Measurements from ENCODE around the gene GIMAP1.
"Not testable (repeated sequence)": the region's sequence is repeated elsewhere in the genome, so short reads cannot be mapped to it uniquely, and the experiment has no call there.

GIMAP1 gene

DNA sequence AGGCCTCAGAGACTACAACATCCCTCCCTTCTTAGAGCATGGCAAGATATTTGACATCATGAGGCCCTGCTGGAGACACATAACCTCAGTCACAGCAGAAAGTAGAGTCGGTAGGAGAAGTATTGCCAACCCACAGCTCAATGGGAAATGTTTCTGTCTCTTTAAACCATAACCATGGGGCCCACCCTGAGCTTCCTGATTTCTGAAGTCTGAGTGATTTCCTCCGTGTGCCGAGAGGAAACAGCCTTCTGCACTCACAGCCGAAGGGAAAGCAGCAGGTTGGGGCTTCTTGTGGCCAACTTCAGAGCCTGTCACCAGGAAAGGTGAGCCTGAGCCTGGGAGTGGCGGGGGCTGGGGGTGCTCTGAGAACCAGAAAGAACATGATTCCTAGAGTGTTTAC is at the start of gene GIMAP1:
GIMAP1 (plus strand) TSS at position 246 of the 400 bp plus-strand sequence. CDS start 2,435 bp downstream, outside the sequence.
- DNase-seq (ENCODE audit: low read depth) = no peak

DNA sequence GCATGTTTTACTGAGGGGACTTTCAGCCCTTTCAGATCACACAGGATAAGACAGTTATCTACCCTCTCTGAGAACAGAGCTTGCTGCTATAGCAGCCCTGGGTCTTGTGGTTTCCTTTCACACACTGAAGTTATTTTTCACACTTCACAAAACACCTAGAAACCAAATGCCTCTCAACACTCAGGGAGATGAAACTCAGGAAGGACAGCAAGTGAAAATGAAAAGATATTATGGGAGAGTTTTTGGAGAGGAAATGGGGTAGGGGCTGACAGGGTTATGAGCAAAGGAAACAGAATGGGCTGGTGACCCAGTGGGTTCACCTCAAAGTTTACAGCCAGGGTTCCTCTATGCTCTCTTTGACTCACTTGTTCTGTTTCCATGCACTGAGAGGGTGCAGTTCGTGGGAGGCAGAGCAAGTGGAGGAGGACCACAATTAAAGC is 47.9 kb upstream of the GIMAP1 start:
- DNase-seq (ENCODE audit: low read depth) = no peak

DNA sequence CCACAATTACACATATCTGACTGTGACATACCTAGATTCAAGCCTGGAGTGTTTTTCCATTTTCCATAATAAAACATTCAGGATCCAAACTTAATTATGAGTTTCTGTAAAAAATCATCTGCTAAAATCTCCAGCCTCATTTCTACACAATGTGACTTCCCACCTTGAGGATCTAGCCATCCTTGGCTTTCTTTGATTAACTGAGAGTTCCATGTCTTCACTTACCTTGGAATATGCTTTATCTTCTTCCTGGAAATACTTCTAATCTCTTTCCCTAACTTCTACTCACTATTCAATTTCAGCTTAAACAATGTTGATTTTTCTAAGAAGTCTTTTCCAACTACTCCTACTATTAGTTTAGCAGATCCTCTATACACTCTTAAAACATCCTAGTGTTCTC is 47.4 kb upstream of the GIMAP1 start:
- no peak for DNase-seq (ENCODE audit: low read depth)

DNA sequence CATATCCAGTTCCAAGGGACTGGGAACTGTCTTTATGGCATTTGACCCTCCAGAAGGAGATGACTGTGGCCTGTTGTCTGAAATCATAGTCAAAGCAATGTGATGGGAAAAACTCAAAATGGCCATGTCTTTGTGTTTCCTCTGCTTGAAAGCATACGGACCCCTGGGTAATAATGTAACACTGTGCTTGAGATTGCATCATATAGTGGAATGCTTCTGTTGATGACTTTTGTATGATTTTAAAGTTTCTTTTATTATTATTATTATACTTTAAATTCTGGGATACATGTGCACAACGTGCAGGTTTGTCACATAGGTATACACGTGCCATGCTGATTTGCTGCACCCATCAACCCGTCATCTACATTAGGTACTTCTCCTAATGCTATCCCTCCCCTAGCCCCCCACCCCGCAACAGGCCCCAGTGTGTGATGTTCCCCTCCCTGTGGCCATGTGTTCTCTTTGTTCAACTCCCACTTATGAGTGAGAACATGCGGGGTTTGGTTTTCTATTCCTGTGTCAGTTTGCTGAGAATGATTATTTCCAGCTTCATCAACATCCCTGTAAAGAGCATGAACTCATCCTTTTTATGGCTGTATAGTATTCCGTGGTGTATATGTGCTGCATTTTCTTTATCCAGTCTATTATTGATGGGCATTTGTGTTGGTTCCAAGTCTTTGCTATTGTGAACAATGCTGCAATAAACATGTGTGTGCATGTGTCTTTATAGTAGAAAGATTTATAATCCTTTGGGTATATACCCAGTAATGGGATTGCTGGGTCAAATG is 44.4 kb upstream of the GIMAP1 start:
- DNase-seq (ENCODE audit: low read depth) = not testable (repeated sequence)

DNA sequence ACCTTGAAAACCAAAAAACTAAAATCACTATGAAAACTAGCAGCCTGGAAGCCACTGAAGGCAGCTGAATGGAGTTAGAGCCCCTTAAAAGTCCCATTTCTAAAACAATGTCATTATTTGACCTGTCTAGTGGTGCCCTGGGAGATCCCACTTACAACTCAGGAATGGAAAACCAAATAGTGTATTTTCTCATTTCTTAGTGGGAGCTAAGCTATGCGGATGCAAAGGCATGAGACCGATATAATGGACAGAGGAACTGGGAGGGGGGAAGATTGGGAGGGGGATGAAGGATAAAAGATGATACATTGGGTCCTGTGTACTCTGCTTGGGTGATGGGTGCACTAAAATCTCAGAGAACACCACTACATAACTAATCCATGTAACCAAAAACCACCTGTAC is 40.7 kb upstream of the GIMAP1 start:
- no peak for DNase-seq (ENCODE audit: low read depth)

DNA sequence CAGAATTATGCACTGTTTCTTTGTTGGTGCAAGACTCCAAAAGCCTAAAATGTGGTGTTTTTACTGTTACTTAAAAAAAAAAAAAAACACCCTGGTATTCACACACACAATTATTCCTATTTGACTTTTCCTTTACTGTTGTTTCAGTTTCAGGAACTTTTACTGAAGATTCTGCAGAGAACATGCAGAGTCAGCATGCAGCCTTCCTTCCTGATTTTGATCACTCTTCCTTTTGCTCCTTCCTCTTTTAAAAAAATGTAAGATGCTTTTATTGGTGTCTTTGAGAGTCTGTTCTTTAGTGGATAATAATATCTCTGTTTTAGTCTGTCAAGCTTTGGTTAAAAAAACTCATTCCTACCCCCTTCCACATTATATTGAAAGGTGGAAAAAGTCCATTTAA is 40.1 kb upstream of the GIMAP1 start:
- DNase-seq (ENCODE audit: low read depth) = not testable (repeated sequence)

DNA sequence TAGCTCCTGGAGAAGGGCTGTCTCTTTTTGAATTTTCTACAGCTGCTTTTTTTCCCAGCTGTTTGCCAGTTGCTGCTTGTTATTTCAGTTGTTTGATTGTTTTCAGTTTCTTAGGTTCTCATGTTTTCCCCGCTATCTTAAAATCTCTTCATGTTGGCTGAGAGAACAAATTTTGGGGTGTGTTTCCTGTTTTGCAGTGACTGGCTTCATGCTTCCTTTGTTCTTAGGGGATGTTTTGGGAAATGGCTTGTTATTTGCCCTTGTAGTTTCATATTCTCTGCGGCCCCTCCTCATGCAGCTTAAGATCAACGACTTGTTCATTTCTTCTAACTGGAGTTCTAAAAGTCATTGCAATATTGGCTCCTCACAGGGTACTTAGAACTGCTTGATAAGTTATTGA is 39.6 kb upstream of the GIMAP1 start:
- DNase-seq (ENCODE audit: low read depth) = not testable (repeated sequence)

DNA sequence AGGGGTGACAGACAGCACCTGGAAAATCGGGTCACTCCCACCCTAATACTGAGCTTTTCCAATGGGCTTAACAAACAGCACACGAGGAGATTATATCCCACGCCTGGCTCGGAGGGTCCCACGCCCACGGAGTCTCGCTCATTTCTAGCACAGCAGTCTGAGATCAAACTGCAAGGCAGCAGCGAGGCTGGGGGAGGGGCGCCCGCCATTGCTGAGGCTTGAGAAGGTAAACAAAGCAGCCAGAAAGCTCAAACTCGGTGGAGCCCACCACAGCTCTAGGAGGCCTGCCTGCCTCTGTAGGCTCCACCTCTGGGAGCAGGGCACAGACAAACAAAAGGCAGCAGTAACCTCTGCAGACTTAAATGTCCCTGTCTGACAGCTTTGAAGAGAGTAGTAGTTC is 37.8 kb upstream of the GIMAP1 start:
- DNase-seq (ENCODE audit: low read depth) = not testable (repeated sequence)

DNA sequence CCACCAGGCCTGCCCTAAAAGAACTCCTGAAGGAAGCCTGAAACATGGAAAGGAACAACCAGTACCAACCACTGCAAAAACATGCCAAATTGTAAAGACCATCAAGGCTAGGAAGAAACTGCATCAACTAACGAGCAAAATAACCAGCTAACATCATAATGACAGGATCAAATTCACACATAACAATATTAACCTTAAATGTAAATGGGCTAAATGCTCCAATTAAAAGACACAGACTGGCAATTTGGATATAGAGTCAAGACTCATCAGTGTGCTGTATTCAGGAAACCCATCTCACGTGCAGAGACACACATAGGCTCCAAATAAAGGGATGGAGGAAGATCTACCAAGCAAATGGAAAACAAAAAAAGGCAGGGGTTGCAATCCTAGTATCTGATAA is 36.0 kb upstream of the GIMAP1 start:
- DNase-seq (ENCODE audit: low read depth) = not testable (repeated sequence)

DNA sequence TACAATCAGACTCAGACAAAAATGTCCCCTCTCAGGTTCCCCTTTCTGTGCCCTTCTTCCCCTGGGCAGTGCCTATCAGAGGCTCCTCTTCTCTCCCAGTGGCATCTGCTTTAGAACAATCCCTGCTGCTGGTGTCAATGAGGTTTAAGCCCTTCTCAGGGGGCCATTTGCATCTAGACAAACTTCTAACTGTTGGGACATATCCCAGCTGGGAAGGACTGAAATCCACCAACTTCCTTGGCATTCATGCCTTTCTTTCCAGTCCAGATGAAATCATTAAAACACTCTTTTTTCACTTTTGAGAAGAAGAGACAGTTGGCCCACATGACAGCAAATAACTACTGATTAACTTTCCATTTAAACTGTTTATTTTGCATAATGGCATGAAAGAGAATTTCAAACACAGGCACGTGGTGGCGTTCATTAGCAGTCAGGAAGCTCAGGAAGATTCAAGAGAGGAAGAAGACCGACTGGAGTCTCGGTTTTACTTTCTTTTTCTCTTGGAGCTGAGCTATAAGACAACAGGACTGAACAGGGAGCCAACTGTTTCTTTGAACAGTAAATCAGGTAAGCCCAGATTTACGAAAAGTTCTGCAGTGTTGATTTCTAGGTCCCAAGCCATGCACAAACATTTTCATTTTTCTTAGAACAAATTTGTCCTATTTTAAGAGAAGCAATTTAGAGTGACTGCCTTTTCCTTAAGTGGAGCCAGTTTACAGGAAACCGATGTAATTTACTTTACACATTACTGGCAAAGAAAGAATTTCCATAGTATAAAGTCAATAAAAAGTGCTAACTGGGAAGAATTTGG is 31.0 kb upstream of the GIMAP1 start, which contains the start of gene GIMAP2:
GIMAP2 (plus strand) TSS at position 488 of the 811 bp plus-strand sequence. CDS start 1,354 bp downstream, outside the sequence.
- peak; percentile 5 for DNase-seq (ENCODE audit: low read depth)

DNA sequence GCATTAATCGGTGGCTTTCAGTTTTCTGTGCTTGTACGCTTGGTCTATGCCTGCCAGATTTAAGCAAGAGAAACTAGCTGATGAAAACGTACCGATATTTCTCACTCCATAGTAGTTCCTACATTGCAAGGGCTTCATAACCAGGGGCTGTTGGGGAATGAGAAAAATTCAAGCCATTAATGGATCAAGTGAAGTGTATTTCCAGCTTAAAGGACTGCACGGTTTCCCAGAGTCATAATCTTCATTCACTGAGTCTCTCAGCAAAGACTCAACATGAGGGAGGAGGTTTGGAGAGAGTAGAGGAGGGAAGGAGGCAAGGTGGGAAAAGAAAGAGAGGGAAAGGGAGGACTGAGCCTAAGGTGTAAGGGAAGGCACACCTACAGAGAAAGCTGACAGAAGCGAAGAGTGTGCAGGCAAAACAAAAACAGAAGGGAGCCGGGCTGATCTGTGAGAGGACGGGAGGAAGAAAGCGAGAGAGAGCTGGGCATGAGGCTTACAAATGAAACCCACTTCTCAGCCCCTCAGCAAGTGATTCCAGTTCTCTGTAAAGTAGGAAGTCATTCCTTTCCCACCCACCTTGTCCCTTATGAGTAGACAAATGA is 30.3 kb upstream of the GIMAP1 start:
- DNase-seq (ENCODE audit: low read depth) = no peak

DNA sequence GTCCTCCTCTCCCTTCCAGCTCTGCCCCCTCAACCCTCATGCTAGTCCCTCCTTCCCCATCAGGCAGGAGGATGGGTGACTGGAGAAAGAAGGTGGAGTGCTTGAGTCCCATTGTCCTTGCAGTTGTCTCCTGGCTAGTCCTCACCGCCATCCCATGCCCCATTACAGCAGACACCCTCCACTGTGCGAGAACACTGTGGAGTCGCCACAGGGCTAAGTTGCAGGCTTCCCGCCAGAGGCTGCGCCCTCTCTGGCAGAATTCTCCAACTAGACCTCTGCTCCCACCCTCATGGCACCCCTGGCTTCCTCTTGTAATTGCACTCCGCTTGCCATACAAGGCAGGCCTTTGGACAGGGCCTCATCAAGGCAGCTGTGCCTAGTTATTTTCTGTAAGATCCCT is 27.8 kb upstream of the GIMAP1 start:
- DNase-seq (ENCODE audit: low read depth) = no peak

DNA sequence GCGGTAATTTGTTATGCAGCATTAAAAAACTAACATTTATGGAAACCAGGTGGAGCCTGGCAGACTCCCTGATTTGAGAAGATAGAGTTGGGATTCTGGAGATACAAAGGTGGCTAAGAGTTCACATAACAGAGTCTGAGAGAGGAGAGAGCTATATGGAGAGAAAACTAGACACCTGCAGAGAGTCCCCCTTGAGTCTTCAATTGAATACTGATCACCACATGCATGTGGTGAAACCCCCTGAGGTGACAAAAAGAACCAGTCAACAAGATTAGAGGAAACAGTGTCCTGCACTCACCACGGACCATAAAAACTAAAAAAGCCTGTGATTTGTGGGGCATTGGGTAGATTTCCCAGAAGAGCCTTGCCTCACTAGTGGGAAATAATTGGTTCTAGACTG is 20.8 kb upstream of the GIMAP1 start:
- no peak for DNase-seq (ENCODE audit: low read depth)

DNA sequence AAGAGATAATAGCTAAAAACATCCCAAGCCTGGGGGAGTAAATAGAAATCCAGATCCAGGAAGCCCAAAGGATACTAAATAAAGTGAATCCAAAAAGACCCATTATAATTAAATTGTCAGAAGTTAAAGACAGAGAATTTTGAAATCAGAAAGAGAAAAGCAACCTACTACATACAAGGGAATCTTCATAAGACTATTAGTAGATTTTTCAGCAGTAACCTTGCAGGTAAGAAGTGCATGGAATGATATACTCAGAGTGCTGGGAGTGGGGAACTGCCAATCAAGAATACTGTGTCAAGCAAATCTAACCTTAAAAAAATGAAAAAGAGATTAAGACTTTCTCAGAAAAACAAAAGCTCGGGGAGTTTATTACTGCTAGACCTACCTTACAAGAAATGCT is 13.2 kb upstream of the GIMAP1 start:
- DNase-seq (ENCODE audit: low read depth) = no peak

DNA sequence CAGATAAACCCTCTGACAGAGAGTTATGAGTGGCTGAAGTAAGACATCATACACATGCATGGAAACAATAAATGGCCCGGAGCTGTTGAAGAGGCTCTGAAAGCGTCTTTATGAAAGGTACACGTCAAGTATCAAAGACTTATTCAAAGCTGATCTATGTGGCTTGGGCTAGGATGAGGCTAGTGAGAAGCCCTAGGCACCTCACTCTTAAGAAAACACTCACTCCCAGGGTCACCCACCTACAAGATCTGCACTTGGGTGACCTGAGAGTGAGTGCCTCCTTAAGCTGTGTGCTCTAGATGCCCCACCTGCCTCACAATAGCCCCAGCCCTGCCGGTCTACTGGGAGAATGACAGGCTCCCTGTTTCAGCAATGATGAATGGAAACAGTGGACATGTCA is 1.1 kb upstream of the GIMAP1 start:
- no peak for DNase-seq (ENCODE audit: low read depth)

DNA sequence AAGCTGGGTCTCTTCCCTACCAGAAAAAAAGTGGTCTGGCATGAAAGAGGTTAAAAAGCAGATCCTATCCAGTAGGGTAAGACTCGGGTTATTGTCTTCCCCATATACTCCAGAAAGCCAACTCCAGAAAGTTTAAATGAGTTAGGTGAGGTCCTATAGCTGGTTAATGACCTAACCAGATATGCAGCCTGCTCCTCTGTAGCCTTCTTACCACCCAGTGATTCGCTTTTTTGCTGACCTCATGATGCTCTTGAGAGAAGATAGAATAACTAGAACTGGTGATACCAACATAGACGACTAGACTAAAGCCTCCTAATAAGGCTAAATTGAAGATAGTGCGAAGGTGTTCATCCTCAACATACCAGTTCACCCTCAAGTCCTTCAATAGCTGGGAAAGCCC is 675 bp upstream of the GIMAP1 start:
- no peak for DNase-seq (ENCODE audit: low read depth)

DNA sequence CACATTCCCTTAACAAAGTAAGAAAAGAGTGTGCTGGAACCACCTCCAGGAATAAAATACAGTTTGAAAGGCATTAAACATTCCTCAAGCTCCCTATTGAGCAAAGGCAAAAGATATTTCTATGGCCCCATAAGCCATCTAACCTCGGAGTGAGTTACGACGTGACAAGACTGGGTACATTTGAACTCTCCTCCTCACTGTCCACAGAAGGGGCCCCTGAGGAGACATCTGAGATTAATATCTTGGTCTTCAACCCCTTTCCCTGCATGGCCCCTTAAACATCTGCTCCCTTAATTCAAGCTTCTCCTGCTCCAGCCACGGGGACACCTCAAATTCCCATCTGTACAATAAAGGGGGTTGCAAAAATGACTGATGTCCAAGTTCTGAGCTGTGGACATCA is 526 bp downstream of the GIMAP1 start:
- no peak for DNase-seq (ENCODE audit: low read depth)

DNA sequence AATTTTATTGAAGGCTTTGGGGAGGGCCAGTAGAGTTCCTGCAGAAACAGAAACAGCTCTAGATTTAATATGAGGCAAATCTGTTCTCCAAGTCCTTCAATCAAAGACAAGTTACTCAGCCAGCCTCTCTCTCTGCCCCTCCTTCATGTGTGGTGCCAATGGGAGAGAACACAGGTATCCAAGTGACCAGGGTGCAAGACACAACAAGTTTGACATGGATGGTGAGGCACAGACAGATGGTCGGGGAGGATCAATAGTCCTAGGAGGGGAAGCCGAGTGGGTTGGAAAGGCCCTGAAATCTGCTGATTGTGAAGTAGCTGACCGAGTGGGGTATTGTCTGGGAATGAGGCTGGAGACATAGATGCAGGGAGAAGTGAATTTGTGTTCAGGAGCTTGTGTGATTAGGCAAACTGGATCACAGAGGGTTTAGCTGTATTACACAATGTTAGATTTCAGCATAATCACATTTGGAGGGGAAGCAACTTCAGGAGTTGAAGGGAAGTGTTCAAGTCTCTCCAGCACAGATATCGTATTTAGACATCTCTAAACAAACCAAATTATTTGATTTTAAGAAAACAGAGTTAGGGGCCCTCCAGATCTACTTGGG is 1.5 kb downstream of the GIMAP1 start:
- DNase-seq (ENCODE audit: low read depth) = no peak

DNA sequence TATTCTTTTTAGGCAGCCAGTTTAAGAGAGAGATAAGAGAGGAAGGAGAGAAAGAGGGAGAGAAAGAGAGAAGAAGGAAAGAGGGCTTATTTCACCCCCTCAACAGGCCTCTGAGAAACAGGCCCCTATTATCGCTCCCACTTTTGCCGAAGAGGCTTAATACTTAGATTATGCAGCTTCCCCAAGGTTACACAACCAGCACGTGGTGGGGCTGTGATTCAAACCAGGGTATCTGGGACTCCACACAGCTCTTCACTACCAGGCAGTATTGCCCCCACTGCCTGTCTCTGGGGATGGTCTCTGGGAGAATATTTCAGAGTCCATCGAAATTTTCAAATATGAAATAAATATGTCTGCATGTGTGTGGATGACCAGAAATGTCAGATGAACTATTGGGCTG is 3.0 kb downstream of the GIMAP1 start:
- DNase-seq (ENCODE audit: low read depth) = no peak

DNA sequence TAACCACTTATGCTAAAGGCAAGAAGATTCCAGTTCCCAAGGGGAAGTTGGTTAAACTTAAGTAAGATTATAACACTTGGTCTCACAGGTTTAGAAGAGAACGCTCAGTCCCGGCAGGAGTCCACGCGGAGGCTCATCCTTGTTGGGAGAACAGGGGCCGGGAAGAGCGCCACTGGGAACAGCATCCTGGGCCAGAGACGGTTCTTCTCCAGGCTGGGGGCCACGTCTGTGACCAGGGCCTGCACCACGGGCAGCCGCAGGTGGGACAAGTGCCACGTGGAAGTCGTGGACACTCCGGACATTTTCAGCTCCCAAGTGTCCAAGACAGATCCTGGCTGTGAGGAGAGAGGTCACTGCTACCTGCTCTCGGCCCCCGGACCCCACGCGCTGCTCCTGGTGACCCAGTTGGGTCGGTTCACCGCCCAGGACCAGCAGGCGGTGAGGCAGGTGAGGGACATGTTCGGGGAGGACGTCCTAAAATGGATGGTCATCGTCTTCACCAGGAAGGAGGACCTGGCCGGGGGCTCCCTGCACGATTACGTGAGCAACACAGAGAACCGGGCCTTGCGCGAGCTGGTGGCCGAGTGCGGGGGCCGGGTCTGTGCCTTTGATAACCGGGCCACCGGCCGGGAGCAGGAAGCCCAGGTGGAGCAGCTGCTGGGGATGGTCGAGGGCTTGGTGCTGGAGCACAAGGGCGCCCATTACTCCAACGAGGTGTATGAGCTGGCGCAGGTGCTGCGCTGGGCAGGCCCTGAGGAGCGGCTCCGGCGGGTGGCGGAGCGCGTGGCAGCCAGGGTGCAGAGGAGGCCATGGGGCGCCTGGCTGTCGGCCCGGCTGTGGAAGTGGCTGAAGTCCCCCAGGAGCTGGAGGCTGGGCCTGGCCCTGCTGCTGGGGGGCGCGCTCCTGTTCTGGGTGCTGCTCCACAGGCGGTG is 3.8 kb downstream of the GIMAP1 start:
- DNase-seq (ENCODE audit: low read depth) = no peak

DNA sequence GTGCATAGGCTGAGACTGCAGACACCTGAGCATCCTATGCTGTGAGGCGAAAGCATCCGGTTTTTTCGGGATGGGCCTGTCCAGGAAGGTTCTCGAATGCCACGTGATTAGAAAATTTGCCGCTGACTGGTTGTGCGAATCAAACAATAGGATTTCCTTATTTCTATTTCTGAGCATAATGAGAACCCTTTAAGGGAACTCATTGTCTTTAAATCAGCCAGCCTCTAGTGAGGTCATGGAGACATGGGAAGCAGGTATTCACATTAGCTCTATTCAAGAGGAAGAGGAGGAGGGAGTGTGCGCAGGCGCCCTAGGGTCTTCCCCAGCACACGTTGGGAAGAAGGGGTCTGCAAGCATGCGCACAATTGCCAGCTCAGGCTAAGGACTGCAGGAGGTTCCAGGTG is 5.6 kb downstream of the GIMAP1 start:
- no peak for DNase-seq (ENCODE audit: low read depth)

Measured in fibroblast of the conjunctiva (primary cell).